Measurements from ENCODE around the gene COMMD3. TPM values are rescaled to one million over a fixed set of nuclear protein-coding genes. Genes with fewer than 3 reads are reported as not detected.

The COMMD3 gene
- total RNA-seq, 1 experiment from 2014 or later, result 2.6 TPM

GRCh38 chr10:22334414-22335172 lies 18.4 kb downstream of the COMMD3 start (continued):
- TF ChIP-seq AR (CRISPR knock-in tag; IDR thresholded peaks at IDR 0.05) (no peak), ZNF232 (CRISPR knock-in tag; IDR thresholded peaks at IDR 0.05) (peak; percentile 84; the same call in 1 of the 2 replicates), NFE2L1 (CRISPR knock-in tag; IDR thresholded peaks at IDR 0.05) (peak; percentile 94; the same call in 1 of the 2 replicates), JUN (CRISPR knock-in tag; IDR thresholded peaks at IDR 0.05) (peak; percentile 76; the same call in 1 of the 2 replicates), STAT6 (CRISPR knock-in tag; conservative IDR thresholded peaks at IDR 0.05; ENCODE audit: low read depth) (no peak)
- TF ChIP-seq, protein P1, sequence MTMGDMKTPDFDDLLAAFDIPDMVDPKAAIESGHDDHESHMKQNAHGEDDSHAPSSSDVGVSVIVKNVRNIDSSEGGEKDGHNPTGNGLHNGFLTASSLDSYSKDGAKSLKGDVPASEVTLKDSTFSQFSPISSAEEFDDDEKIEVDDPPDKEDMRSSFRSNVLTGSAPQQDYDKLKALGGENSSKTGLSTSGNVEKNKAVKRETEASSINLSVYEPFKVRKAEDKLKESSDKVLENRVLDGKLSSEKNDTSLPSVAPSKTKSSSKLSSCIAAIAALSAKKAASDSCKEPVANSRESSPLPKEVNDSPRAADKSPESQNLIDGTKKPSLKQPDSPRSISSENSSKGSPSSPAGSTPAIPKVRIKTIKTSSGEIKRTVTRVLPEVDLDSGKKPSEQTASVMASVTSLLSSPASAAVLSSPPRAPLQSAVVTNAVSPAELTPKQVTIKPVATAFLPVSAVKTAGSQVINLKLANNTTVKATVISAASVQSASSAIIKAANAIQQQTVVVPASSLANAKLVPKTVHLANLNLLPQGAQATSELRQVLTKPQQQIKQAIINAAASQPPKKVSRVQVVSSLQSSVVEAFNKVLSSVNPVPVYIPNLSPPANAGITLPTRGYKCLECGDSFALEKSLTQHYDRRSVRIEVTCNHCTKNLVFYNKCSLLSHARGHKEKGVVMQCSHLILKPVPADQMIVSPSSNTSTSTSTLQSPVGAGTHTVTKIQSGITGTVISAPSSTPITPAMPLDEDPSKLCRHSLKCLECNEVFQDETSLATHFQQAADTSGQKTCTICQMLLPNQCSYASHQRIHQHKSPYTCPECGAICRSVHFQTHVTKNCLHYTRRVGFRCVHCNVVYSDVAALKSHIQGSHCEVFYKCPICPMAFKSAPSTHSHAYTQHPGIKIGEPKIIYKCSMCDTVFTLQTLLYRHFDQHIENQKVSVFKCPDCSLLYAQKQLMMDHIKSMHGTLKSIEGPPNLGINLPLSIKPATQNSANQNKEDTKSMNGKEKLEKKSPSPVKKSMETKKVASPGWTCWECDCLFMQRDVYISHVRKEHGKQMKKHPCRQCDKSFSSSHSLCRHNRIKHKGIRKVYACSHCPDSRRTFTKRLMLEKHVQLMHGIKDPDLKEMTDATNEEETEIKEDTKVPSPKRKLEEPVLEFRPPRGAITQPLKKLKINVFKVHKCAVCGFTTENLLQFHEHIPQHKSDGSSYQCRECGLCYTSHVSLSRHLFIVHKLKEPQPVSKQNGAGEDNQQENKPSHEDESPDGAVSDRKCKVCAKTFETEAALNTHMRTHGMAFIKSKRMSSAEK (CRISPR knock-in tag; IDR thresholded peaks at IDR 0.05; ENCODE audit: borderline replicate concordance), result no peak

GRCh38 chr10:22335173-22335933 lies 19.2 kb downstream of the COMMD3 start:
- ATAC-seq (peak; percentile 13), DNase-seq (ENCODE audit: low spot score) (peak; percentile 58)
- POLR2A ChIA-PET, result no interaction called here
- Mint-ChIP-seq H3K36me3 (no peaks in the 10 kb centered on the region), H3K27ac (no peak overlapping the region), H3K27me3 (ENCODE audit: low read depth) (peaks cover 100% of the 10 kb centered on the region), H3K4me1 (peaks cover 31% of the 10 kb centered on the region), H3K9me3 (no peaks in the 10 kb centered on the region), H3K4me3 (peak overlapping the region; percentile 65)
- CTCF ChIA-PET, result interaction anchor here (1.0 kb wide), 1 partner anchor 332 kb away, joined by 3 read pairs; the partner anchor contains the start of gene DNAJC1
- no peak for TF ChIP-seq SOX15 (CRISPR knock-in tag; IDR thresholded peaks at IDR 0.05)
- TF ChIP-seq, protein P2, sequence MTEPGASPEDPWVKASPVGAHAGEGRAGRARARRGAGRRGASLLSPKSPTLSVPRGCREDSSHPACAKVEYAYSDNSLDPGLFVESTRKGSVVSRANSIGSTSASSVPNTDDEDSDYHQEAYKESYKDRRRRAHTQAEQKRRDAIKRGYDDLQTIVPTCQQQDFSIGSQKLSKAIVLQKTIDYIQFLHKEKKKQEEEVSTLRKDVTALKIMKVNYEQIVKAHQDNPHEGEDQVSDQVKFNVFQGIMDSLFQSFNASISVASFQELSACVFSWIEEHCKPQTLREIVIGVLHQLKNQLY (CRISPR knock-in tag; IDR thresholded peaks at IDR 0.05), result no peak
- no peak for TF ChIP-seq CREM (CRISPR knock-in tag; IDR thresholded peaks at IDR 0.05)
- TF ChIP-seq TCF7 (CRISPR knock-in tag; IDR thresholded peaks at IDR 0.05; ENCODE audit: low read depth), result peak; percentile 37; the same call in 1 of the 2 replicates
- 0 out of 2 replicates have a peak, but pooled peaks have one; percentile 43 for TF ChIP-seq NFE2L1 (CRISPR knock-in tag; IDR thresholded peaks at IDR 0.05)
- no peak for TF ChIP-seq CREB1 (CRISPR knock-in tag; IDR thresholded peaks at IDR 0.05)
- no peak for TF ChIP-seq ARID4B (CRISPR knock-in tag; IDR thresholded peaks at IDR 0.05; ENCODE audit: borderline replicate concordance)
- TF ChIP-seq NFATC4 (CRISPR knock-in tag; IDR thresholded peaks at IDR 0.05), result no peak
- no peak for TF ChIP-seq ZNF121 (CRISPR knock-in tag; IDR thresholded peaks at IDR 0.05)
- no peak for TF ChIP-seq OVOL2 (CRISPR knock-in tag; IDR thresholded peaks at IDR 0.05; ENCODE audit: borderline replicate concordance)
- 0 out of 2 replicates have a peak, but pooled peaks have one; percentile 48 for TF ChIP-seq FOXP1 (CRISPR knock-in tag; IDR thresholded peaks at IDR 0.05; ENCODE audit: borderline replicate concordance)
- TF ChIP-seq ZNF138 (CRISPR knock-in tag; conservative IDR thresholded peaks at IDR 0.05), result no peak
- no peak for TF ChIP-seq HMGA2 (CRISPR knock-in tag; IDR thresholded peaks at IDR 0.05)
- TF ChIP-seq MYBL2 (CRISPR knock-in tag; IDR thresholded peaks at IDR 0.05), result peak; percentile 29; the same call in 1 of the 2 replicates
